HepG2 (cell line): ENCODE measurements around the gene TIA1. TPM values are rescaled to one million over a fixed set of nuclear protein-coding genes. Genes with fewer than 3 reads are reported as not detected.

Experiments used
- BHLHE40 ChIP-seq: IDR thresholded peaks from 2 replicates; pipeline ENCODE4 v1.6.1; 2011; ENCODE audit warnings: low read length, improper control_type of control experiment
- EED ChIP-seq: sonication (generic); formaldehyde crosslinking; IDR thresholded peaks from 2 replicates; pipeline ENCODE4 v1.5.0; 2020; ENCODE audit warnings: mild to moderate bottlenecking, missing genetic modification reagents
- EHMT2 ChIP-seq: fragments of 200-600 bp; sonication (generic); IDR thresholded peaks from 2 replicates; pipeline ENCODE4 v1.7.0; 2017; ENCODE audit warnings: antibody characterized with exemption, low read depth, low read length, borderline replicate concordance
- FOXP1 ChIP-seq, 2 experiments: fragments of 450-650 bp in 1 of 2; IDR thresholded peaks; 2 replicates each; pipeline ENCODE4 v1.6.1; 2017 to 2018; ENCODE audit warnings: antibody characterized with exemption in 1 of 2
- HNRNPL ChIP-seq: fragments of 200-400 bp; formaldehyde crosslinking; IDR thresholded peaks from 2 replicates; pipeline ENCODE4 v1.6.1; 2017; ENCODE audit warnings: mild to moderate bottlenecking, low read depth, low read length
- PHF8 ChIP-seq: sonication (generic); formaldehyde crosslinking; IDR thresholded peaks from 2 replicates; pipeline ENCODE4 v1.5.0; 2020; ENCODE audit warnings: missing genetic modification reagents
- SIX1 ChIP-seq: sonication (generic); formaldehyde crosslinking; IDR thresholded peaks from 2 replicates; pipeline ENCODE4 v1.4.0; 2020; ENCODE audit warnings: missing genetic modification reagents, borderline replicate concordance
- TCF7L2 ChIP-seq: IDR thresholded peaks from 2 replicates; pipeline ENCODE4 v1.6.1; 2011; ENCODE audit warnings: mild to moderate bottlenecking, low read depth, low read length, moderate library complexity
- TOE1 ChIP-seq: sonication (generic); formaldehyde crosslinking; IDR thresholded peaks from 2 replicates; pipeline ENCODE4 v1.4.0; 2020; ENCODE audit warnings: mild to moderate bottlenecking, missing genetic modification reagents
- U2AF2 ChIP-seq: fragments of 200-400 bp; formaldehyde crosslinking; IDR thresholded peaks from 2 replicates; pipeline ENCODE4 v1.6.1; 2017; ENCODE audit warnings: low read depth, mild to moderate bottlenecking, low read length
- ZIK1 ChIP-seq: sonication (generic); formaldehyde crosslinking; IDR thresholded peaks from 2 replicates; pipeline ENCODE4 v1.5.0; 2020; ENCODE audit warnings: mild to moderate bottlenecking, low read depth, missing genetic modification reagents, borderline replicate concordance
- ZNF101 ChIP-seq: sonication (generic); formaldehyde crosslinking; IDR thresholded peaks from 2 replicates; pipeline ENCODE4 v1.4.0; 2020; ENCODE audit warnings: mild to moderate bottlenecking, low read depth, missing genetic modification reagents, borderline replicate concordance
- ZNF136 ChIP-seq: sonication (generic); formaldehyde crosslinking; IDR thresholded peaks from 2 replicates; pipeline ENCODE4 v1.8.1; 2022; ENCODE audit warnings: low read depth, mild to moderate bottlenecking, moderate library complexity, missing genetic modification reagents
- ZNF17 ChIP-seq: sonication (generic); formaldehyde crosslinking; IDR thresholded peaks from 2 replicates; pipeline ENCODE4 v1.5.0; 2020; ENCODE audit warnings: mild to moderate bottlenecking, missing genetic modification reagents
- ZNF263 ChIP-seq: sonication (generic); formaldehyde crosslinking; IDR thresholded peaks from 2 replicates; pipeline ENCODE4 v1.4.0; 2020; ENCODE audit warnings: missing genetic modification reagents
- ZNF598 ChIP-seq: sonication (generic); formaldehyde crosslinking; IDR thresholded peaks from 2 replicates; pipeline ENCODE4 v1.5.1; 2020; ENCODE audit warnings: mild to moderate bottlenecking, missing genetic modification reagents, borderline replicate concordance
- ZNF709 ChIP-seq: sonication (generic); formaldehyde crosslinking; IDR thresholded peaks from 2 replicates; pipeline ENCODE4 v1.5.0; 2020; ENCODE audit warnings: mild to moderate bottlenecking, missing genetic modification reagents
- ZSCAN31 ChIP-seq: sonication (generic); formaldehyde crosslinking; IDR thresholded peaks from 2 replicates; pipeline ENCODE4 v1.5.0; 2020; ENCODE audit warnings: low read depth, mild to moderate bottlenecking, missing genetic modification reagents
- polyA plus RNA-seq, 8 experiments: library from polyadenylated mRNA; depleted of rRNA in 3 of 8; stranded (reverse) in 7 of 8; unstranded in 1 of 8; fragments of >200 nt; fragmentation: Illumina TruSeq in 4 of 8; extraction: Trizol in 4 of 8; gene quantifications; 2 replicates each; pipeline versions ENCODE4 v1.2.1 to v1.2.3, GENCODE V29; 2011 to 2016; ENCODE audit warnings: low read depth in 4 of 8, missing spikeins in 1 of 8, mixed read lengths in 1 of 8; ENCODE audit not compliant: insufficient read depth in 1 of 8
- total RNA-seq, 5 experiments: library from RNA; depleted of rRNA; stranded (reverse); fragments of >200 nt; fragmentation: Illumina TruSeq; extraction: Trizol; gene quantifications; 2 replicates each; pipeline ENCODE4 v1.2.3, GENCODE V29; 2016; ENCODE audit warnings: low read depth in 1 of 5
- TF ChIP-seq, protein P1 (sequence below): sonication (generic); formaldehyde crosslinking; IDR thresholded peaks from 2 replicates; pipeline ENCODE4 v1.9.0; 2021; ENCODE audit warnings: missing genetic modification reagents, mild to moderate bottlenecking, borderline replicate concordance
- TF ChIP-seq, protein P2 (sequence below): sonication (generic); formaldehyde crosslinking; conservative IDR thresholded peaks from 2 replicates; pipeline ENCODE4 v1.8.0; 2022; ENCODE audit warnings: low read depth, missing genetic modification reagents
- TF ChIP-seq, protein P3 (sequence below): IDR thresholded peaks from 2 replicates; pipeline ENCODE4 v1.6.1; 2016; ENCODE audit warnings: low read depth, borderline replicate concordance
- TF ChIP-seq, protein P4 (sequence below): sonication (generic); formaldehyde crosslinking; IDR thresholded peaks from 2 replicates; pipeline ENCODE4 v1.5.1; 2020; ENCODE audit warnings: missing genetic modification reagents, mild to moderate bottlenecking, borderline replicate concordance
- TF ChIP-seq, protein P5 (sequence below): sonication (generic); formaldehyde crosslinking; IDR thresholded peaks from 2 replicates; pipeline ENCODE4 v1.4.0; 2020; ENCODE audit warnings: missing genetic modification reagents, mild to moderate bottlenecking, borderline replicate concordance

TIA1 gene
- total and polyA plus RNA-seq, 2 of the 13 experiments (the other 11 are each of a cell fraction or from before 2014, with no cell fraction given), result 209 to 319 TPM

DNA sequence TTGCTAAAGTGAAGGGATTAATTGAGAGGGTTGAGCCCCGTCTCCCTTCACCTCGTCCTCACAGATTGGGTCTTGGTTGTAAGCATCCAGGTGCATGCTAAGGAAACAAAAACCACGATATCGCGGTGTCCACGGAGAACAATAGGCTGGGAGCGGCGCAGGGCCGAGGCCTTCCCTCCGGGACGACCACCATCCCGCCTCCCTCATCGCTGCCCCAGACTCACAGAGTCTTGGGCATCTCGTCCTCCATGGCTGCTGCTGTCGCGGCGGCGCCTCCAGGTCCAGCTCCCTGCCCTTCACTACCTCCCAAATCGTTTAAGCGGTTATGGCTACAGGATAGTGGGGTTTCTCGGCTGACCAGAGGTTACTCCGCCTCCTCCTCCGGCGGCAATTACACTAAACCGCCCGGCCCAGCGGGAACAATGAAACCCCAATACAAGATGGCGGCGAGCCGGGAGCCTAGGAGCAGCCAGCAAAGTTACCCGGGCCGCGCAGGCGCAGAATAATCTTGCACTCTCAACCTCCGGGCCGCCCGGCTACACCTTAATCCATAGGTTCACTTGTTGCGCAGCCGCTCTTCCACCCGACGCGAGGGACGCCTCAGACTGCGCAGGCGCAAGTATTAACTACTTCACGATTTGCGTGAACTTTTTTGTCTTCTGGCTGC is at the start of gene TIA1 (continued):
- TF ChIP-seq BHLHE40, result peak; percentile 10; the same call in 1 of the 2 replicates
- no peak for TF ChIP-seq SIX1 (CRISPR knock-in tag)
- TF ChIP-seq, protein P1, sequence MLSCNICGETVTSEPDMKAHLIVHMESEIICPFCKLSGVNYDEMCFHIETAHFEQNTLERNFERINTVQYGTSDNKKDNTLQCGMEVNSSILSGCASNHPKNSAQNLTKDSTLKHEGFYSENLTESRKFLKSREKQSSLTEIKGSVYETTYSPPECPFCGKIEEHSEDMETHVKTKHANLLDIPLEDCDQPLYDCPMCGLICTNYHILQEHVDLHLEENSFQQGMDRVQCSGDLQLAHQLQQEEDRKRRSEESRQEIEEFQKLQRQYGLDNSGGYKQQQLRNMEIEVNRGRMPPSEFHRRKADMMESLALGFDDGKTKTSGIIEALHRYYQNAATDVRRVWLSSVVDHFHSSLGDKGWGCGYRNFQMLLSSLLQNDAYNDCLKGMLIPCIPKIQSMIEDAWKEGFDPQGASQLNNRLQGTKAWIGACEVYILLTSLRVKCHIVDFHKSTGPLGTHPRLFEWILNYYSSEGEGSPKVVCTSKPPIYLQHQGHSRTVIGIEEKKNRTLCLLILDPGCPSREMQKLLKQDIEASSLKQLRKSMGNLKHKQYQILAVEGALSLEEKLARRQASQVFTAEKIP, result no peak
- peak; percentile 71; the same call in 1 of the 2 replicates for TF ChIP-seq ZIK1 (CRISPR knock-in tag)
- TF ChIP-seq ZNF136 (CRISPR knock-in tag), result 0 out of 2 replicates have a peak, but pooled peaks have one; percentile 76
- TF ChIP-seq EHMT2, result no peak
- TF ChIP-seq, protein P2, sequence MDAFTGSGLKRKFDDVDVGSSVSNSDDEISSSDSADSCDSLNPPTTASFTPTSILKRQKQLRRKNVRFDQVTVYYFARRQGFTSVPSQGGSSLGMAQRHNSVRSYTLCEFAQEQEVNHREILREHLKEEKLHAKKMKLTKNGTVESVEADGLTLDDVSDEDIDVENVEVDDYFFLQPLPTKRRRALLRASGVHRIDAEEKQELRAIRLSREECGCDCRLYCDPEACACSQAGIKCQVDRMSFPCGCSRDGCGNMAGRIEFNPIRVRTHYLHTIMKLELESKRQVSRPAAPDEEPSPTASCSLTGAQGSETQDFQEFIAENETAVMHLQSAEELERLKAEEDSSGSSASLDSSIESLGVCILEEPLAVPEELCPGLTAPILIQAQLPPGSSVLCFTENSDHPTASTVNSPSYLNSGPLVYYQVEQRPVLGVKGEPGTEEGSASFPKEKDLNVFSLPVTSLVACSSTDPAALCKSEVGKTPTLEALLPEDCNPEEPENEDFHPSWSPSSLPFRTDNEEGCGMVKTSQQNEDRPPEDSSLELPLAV (CRISPR knock-in tag), result no peak
- TF ChIP-seq ZNF17, result no peak
- no peak for TF ChIP-seq FOXP1 (IDR thresholded peaks at IDR 0.05)
- TF ChIP-seq FOXP1 (CRISPR knock-in tag; IDR thresholded peaks at IDR 0.05), result no peak
- peak; percentile 96 for TF ChIP-seq ZSCAN31 (CRISPR knock-in tag)
- TF ChIP-seq, protein P3, sequence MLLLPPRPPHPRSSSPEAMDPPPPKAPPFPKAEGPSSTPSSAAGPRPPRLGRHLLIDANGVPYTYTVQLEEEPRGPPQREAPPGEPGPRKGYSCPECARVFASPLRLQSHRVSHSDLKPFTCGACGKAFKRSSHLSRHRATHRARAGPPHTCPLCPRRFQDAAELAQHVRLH (CRISPR knock-in tag), result peak; percentile 87; the same call in 1 of the 2 replicates
- TF ChIP-seq PHF8 (CRISPR knock-in tag), result peak; percentile 98
- peak; percentile 98; the same call in 1 of the 2 replicates for TF ChIP-seq ZNF598 (CRISPR knock-in tag)
- TF ChIP-seq, protein P4, sequence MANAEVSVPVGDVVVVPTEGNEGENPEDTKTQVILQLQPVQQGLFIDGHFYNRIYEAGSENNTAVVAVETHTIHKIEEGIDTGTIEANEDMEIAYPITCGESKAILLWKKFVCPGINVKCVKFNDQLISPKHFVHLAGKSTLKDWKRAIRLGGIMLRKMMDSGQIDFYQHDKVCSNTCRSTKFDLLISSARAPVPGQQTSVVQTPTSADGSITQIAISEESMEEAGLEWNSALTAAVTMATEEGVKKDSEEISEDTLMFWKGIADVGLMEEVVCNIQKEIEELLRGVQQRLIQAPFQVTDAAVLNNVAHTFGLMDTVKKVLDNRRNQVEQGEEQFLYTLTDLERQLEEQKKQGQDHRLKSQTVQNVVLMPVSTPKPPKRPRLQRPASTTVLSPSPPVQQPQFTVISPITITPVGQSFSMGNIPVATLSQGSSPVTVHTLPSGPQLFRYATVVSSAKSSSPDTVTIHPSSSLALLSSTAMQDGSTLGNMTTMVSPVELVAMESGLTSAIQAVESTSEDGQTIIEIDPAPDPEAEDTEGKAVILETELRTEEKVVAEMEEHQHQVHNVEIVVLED (CRISPR knock-in tag), result peak; percentile 69; the same call in 1 of the 2 replicates
- peak; percentile 81 for TF ChIP-seq EED (CRISPR knock-in tag)
- TF ChIP-seq U2AF2, result no peak
- TF ChIP-seq ZNF101 (CRISPR knock-in tag), result 0 out of 2 replicates have a peak, but pooled peaks have one; percentile 79
- no peak for TF ChIP-seq TCF7L2
- peak; percentile 78 for TF ChIP-seq ZNF263 (CRISPR knock-in tag)
- peak; percentile 79; the same call in 1 of the 2 replicates for TF ChIP-seq ZNF709 (CRISPR knock-in tag)
- 0 out of 2 replicates have a peak, but pooled peaks have one; percentile 19 for TF ChIP-seq TOE1 (CRISPR knock-in tag)
- TF ChIP-seq HNRNPL, result peak; percentile 71; the same call in 1 of the 2 replicates
- TF ChIP-seq, protein P5, sequence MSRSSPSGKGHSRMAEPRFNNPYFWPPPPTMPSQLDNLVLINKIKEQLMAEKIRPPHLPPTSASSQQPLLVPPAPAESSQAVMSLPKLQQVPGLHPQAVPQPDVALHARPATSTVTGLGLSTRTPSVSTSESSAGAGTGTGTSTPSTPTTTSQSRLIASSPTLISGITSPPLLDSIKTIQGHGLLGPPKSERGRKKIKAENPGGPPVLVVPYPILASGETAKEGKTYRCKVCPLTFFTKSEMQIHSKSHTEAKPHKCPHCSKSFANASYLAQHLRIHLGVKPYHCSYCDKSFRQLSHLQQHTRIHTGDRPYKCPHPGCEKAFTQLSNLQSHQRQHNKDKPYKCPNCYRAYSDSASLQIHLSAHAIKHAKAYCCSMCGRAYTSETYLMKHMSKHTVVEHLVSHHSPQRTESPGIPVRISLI (CRISPR knock-in tag), result no peak
